NT2/D1 (cell line): ENCODE measurements around the gene PRR9.

Experiments used
- SUZ12 ChIP-seq: IDR thresholded peaks from 2 replicates; pipeline ENCODE4 v1.6.1; 2011; ENCODE audit not compliant: insufficient read length, insufficient read depth; ENCODE audit errors: extremely low read depth
- ZNF274 ChIP-seq: IDR thresholded peaks from 2 replicates; pipeline ENCODE4 v1.6.1; 2011; ENCODE audit warnings: mild to moderate bottlenecking, low read depth, low read length

- TF ChIP-seq SUZ12 = no peak
- no peak for TF ChIP-seq ZNF274
Observed at GRCh38 chr1:153206631-153207030, 10.8 kb upstream of the PRR9 start.
